ENCODE measurements around the gene TRABD2B. TPM values are rescaled to one million over a fixed set of nuclear protein-coding genes. Genes with fewer than 3 reads are reported as not detected.

Gene TRABD2B
- total RNA-seq, 1 donor from 2014 or later, result not detected

GRCh38 chr1:47951545-47952235 lies 45.5 kb downstream of the TRABD2B start:
- TF ChIP-seq, protein P1, sequence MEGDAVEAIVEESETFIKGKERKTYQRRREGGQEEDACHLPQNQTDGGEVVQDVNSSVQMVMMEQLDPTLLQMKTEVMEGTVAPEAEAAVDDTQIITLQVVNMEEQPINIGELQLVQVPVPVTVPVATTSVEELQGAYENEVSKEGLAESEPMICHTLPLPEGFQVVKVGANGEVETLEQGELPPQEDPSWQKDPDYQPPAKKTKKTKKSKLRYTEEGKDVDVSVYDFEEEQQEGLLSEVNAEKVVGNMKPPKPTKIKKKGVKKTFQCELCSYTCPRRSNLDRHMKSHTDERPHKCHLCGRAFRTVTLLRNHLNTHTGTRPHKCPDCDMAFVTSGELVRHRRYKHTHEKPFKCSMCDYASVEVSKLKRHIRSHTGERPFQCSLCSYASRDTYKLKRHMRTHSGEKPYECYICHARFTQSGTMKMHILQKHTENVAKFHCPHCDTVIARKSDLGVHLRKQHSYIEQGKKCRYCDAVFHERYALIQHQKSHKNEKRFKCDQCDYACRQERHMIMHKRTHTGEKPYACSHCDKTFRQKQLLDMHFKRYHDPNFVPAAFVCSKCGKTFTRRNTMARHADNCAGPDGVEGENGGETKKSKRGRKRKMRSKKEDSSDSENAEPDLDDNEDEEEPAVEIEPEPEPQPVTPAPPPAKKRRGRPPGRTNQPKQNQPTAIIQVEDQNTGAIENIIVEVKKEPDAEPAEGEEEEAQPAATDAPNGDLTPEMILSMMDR (IDR thresholded peaks at IDR 0.05), result no peak
- H3K4me1 Mint-ChIP-seq (ENCODE audit: unreplicated experiment), result no peaks in the 10 kb centered on the region
- H3K27me3 Mint-ChIP-seq (ENCODE audit: unreplicated experiment), result peaks cover 10% of the 10 kb centered on the region
- no peak overlapping the region for H3K27ac Mint-ChIP-seq (ENCODE audit: unreplicated experiment)
- no peaks in the 10 kb centered on the region for H3K9me3 Mint-ChIP-seq (ENCODE audit: unreplicated experiment)
- no peak for DNase-seq (ENCODE audit: extremely low spot score, unreplicated experiment)
- no peak overlapping the region for H3K4me3 Mint-ChIP-seq (ENCODE audit: unreplicated experiment)
- no peaks in the 10 kb centered on the region for H3K36me3 Mint-ChIP-seq (ENCODE audit: unreplicated experiment)

DNA sequence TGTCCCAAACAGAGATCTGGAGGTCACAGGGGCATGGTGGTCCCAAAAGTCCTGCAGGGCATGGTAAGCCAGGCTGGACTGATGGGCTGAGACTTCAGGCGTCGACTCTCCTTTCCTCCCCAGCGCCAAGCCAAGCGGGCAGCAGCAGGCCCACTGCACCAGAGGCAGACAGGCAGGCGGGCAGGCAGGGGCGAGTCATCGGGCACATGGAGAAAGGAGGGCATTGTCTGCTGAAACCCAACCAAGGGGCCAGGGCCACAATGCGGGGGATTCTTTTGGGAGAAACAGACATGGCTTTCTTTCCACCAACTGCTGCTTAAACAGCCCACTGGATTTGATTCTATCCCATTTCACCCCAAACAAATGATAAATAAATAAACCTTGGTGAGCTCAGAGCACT lies 46.2 kb downstream of the TRABD2B start:
- Mint-ChIP-seq H3K4me3 (ENCODE audit: unreplicated experiment) (no peak overlapping the region), H3K4me1 (ENCODE audit: unreplicated experiment) (no peaks in the 10 kb centered on the region), H3K27me3 (ENCODE audit: unreplicated experiment) (peaks cover 16% of the 10 kb centered on the region), H3K27ac (ENCODE audit: unreplicated experiment) (no peak overlapping the region), H3K9me3 (ENCODE audit: unreplicated experiment) (no peaks in the 10 kb centered on the region), H3K36me3 (ENCODE audit: unreplicated experiment) (no peaks in the 10 kb centered on the region)
- TF ChIP-seq, protein P1 (IDR thresholded peaks at IDR 0.05), result no peak
- DNase-seq (ENCODE audit: extremely low spot score, unreplicated experiment), result no peak

DNA sequence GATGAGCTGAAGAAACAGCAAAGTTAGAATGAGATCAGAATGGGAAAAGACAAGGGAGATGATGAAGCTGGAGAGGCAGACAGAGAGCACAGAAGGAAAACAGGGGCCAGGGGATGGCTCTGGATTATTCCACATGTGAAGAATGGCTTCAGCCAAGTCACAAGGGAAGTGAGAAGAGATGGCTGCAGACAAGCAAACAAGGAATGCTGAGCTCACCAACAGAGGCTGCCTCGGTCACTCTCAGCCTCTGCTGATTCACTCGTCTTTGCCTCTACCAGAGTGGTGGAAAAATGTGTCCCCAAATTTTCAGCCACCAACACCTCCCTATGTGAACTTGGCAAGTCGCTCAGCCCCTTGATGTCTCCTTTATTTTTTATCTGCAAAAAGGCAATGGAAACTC lies 46.7 kb downstream of the TRABD2B start:
- Mint-ChIP-seq H3K27me3 (ENCODE audit: unreplicated experiment) (peaks cover 20% of the 10 kb centered on the region), H3K4me3 (ENCODE audit: unreplicated experiment) (no peak overlapping the region), H3K27ac (ENCODE audit: unreplicated experiment) (no peak overlapping the region), H3K4me1 (ENCODE audit: unreplicated experiment) (no peaks in the 10 kb centered on the region), H3K36me3 (ENCODE audit: unreplicated experiment) (no peaks in the 10 kb centered on the region), H3K9me3 (ENCODE audit: unreplicated experiment) (no peaks in the 10 kb centered on the region)
- TF ChIP-seq, protein P1 (IDR thresholded peaks at IDR 0.05), result no peak
- DNase-seq (ENCODE audit: extremely low spot score, unreplicated experiment), result no peak

DNA sequence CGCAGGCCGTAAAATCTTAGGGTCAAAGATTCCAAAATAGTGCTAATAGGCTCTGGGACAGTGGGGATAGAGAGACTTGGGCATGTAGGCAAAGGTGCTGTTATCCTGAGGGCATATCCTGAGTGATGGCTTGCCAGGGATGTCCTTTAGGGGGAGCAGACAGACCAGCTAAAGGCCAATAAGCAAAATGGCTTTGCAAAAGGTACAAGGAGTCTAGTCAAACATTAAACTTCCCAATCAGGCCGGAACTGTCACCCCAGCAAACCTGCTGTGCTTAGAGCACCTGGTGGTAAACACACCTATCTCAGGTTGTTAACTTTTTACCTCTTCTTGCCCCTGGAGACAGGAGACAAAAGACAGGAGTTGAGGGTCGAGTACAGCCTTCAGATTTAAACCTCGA lies 49.1 kb downstream of the TRABD2B start:
- Mint-ChIP-seq H3K36me3 (ENCODE audit: unreplicated experiment) (no peaks in the 10 kb centered on the region), H3K27ac (ENCODE audit: unreplicated experiment) (no peak overlapping the region), H3K9me3 (ENCODE audit: unreplicated experiment) (no peaks in the 10 kb centered on the region), H3K4me1 (ENCODE audit: unreplicated experiment) (no peaks in the 10 kb centered on the region), H3K27me3 (ENCODE audit: unreplicated experiment) (peaks cover 31% of the 10 kb centered on the region), H3K4me3 (ENCODE audit: unreplicated experiment) (no peak overlapping the region)
- TF ChIP-seq, protein P1 (IDR thresholded peaks at IDR 0.05), result no peak
- no peak for DNase-seq (ENCODE audit: extremely low spot score, unreplicated experiment)

DNA sequence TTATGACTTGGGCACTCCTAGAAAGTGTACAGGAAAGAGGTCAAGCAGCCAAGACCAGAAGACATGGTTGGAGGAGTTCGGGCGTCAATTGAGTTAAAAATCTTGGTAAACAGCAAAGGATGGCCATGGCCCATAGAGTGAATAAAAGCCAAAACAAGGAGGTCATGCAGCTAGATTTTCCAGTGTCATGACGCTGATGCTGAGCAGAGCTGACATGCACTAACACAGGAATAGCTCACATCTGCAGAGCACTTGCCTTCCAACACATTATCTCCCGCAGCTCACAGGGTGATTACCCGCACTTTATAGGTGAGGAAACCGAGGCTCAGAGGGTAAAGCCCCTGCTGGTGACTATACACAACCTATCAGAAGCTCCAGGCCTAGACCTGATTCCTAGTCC lies 49.7 kb downstream of the TRABD2B start:
- Mint-ChIP-seq H3K4me1 (ENCODE audit: unreplicated experiment) (no peaks in the 10 kb centered on the region), H3K9me3 (ENCODE audit: unreplicated experiment) (no peaks in the 10 kb centered on the region)

More for the DNA sequence above, 49.7 kb downstream of the TRABD2B start:
- Mint-ChIP-seq H3K36me3 (ENCODE audit: unreplicated experiment) (no peaks in the 10 kb centered on the region), H3K27ac (ENCODE audit: unreplicated experiment) (no peak overlapping the region), H3K4me3 (ENCODE audit: unreplicated experiment) (no peak overlapping the region), H3K27me3 (ENCODE audit: unreplicated experiment) (peaks cover 33% of the 10 kb centered on the region)
- TF ChIP-seq, protein P1 (IDR thresholded peaks at IDR 0.05), result no peak
- no peak for DNase-seq (ENCODE audit: extremely low spot score, unreplicated experiment)

Measured in osteocyte (in vitro differentiated cells).